Sigmoid colon (tissue), 4 donors: Measurements from ENCODE around the gene LAMC1.

ENCODE experiments used
- CTCF ChIP-seq, 4 experiments: fragments of 450-650 bp in 3 of 4; fragments of 200-600 bp in 1 of 4; IDR thresholded peaks; one replicate each; pipeline ENCODE4 v1.5.1; 2016 to 2019; ENCODE audit warnings: antibody characterized with exemption in 4 of 4, mild to moderate bottlenecking in 3 of 4, moderate library complexity in 2 of 4
- EP300 ChIP-seq, 4 donors: sonication (generic); formaldehyde crosslinking; IDR thresholded peaks; one replicate each; pipeline ENCODE4 v1.6.1; 2017; ENCODE audit warnings: antibody characterized with exemption in 4 of 4
- POLR2A ChIP-seq, 2 donors: fragments of 450-650 bp; IDR thresholded peaks; one replicate each; pipeline ENCODE4 v1.6.1; 2016; ENCODE audit warnings: antibody characterized with exemption in 2 of 2, mild to moderate bottlenecking in 2 of 2, moderate library complexity in 2 of 2
- POLR2AphosphoS5 ChIP-seq, 4 donors: sonication (generic); formaldehyde crosslinking; IDR thresholded peaks; one replicate each; pipeline ENCODE4 v1.6.1; 2017; ENCODE audit warnings: antibody characterized with exemption in 4 of 4

- TF ChIP-seq EP300 (IDR thresholded peaks at IDR 0.05) (no peak), POLR2A (IDR thresholded peaks at IDR 0.05) (no peak), CTCF (IDR thresholded peaks at IDR 0.05) (no peak), POLR2AphosphoS5 (IDR thresholded peaks at IDR 0.05) (no peak)
Observed at GRCh38 chr1:183003203-183003602, 20.0 kb upstream of the LAMC1 start.
